Iris pigment epithelial cell (primary cell): Measurements from ENCODE around the gene ERICH3.
A peak's percentile ranks its signal among the peaks of the same experiment; 100 is the strongest.

Experiments
- DNase-seq: peaks from one replicate; pipeline ENCODE4 v3.0.0-alpha.2; 2011; ENCODE audit warnings: low read depth

Gene ERICH3

DNA sequence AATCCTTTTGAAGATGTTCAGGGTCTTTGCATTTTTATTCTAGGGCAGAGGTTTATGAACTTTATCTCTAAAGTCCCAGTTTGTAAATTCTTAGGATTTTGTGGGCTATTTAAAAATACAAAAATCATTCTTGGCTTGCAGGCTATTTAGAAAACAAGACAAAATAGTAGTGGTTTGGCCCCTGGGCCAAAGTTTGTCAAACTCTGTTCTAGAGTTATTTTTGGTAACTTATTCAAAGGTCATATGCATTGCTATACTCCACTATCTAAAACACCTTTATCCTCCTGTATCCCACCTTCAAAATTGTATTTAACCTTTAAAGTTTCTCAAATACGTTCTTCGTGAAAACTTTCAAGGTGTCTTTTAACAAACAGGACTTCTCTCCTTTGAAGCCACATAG lies 85.7 kb downstream of the ERICH3 start:
- no peak for DNase-seq

DNA sequence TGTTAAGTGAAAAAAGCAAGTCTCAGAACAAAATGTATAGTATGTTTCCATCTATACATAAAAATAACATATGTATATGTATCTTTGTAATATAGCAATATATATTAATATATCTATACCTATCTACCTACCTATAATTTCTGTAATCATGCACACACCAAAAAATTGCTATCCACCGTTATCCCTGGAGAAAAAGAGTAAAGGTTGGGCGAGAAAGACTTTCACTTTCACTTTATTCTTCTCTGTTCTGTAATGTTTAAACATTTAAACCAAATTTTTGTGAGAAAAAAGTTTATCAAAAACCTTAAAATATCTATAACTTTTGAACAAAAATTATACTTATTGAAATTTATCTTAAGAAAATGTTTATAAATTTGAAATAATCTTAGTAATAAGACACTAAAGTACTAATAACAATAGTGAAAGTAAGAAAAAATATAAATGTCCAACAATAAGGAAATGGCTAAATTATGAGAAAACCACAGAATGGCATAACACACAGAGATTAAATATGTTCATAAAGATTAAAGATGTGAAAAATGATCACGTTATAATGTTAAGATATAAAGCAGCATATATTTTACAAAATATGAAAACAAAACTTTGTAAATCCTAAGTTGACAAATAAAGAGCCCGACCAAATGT lies 87.2 kb downstream of the ERICH3 start:
- DNase-seq, result no peak

DNA sequence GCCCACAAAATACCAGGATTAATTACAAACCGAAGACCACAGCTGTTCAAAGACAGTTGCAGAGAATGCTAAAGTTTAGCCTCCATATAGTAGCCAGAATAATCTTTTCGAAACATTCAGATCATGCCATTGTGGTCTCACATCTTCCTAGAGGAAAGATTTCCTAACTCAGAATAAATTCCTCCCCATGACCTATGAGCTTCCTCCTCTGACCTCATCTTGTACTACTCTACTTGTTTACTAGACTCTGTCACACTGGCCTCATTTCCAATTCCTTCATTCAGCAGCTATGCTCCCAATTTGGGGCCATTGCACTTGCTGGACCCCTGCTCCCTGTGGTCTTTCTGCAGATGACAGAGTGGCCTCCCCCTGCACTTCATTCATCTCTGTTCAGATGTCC lies 89.4 kb downstream of the ERICH3 start:
- peak; percentile 2 for DNase-seq

DNA sequence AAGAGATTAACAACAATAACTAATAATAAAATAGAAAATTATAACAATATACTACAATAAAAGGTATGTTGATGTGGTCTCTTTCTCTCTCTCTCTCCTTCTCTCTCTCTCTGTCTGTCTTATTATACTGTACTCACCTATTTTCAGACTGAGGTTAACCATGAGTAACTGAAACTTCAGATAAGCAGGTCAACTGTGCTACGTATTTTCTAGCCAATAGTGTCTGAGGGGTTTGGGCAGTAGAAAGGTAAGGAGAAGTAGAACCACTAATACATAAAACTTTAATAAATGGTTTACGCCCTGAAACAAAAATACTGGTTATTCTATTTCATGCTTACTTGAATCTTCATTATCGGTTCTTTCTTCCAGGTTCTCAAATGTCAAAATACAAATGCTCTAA lies 90.2 kb downstream of the ERICH3 start:
- no peak for DNase-seq

DNA sequence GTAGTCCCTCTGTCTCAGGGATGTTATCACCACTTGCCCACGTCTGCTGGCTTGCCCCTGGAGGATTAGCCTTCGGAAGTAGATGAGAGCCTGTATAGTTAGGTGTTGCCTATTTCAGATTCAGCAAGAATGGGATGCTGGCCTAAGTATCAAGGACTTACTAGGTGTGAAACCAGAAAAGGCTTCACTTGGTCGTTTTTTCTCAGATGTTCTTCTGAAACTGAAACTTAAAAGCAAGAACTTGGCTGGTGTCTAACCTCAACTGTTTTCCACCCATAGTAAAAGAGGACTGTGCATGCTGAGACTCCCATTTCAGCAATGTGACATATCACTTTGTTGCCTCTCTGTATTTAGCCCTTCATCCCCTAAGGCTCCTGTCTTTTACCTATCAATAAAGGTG lies 94.2 kb downstream of the ERICH3 start:
- no peak for DNase-seq

DNA sequence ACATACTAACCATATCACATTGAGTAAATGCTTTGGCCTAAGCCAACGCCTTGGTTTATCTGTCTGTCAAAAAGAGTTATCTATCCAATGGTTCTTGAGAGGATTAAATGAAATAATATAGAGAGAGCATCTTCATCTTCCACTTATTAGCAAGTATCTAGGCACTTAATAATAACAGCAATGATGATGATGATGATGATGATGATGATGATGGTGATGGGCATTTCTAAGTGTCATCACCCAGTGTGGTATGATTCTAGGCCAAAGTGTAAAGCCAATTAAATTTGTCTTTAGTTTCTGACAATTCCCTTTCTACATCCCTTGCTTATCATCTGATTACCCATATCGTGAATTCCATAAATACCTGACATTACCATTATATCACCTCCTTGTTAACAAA lies 95.5 kb downstream of the ERICH3 start:
- no peak for DNase-seq

DNA sequence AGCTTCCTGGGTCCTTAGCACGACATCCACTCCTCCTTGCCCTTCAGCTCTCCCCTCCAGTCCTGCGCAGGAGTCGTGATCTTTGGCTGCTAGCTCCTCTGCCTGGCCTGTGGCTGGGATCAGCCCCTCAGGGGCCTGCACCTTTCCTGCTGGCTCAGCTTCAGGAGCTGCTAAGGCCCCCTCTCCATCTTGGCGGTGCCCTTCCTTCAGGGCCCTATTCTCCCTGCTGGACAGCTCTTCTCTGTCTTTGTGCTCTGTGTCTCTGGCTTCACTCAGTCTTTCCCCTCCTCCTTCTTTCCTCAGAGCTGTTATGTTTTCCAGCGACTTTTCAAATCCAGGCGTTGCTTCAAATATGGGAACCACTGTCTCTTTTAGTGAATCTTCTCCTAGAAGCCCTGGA lies 101.7 kb downstream of the ERICH3 start:
- no peak for DNase-seq

DNA sequence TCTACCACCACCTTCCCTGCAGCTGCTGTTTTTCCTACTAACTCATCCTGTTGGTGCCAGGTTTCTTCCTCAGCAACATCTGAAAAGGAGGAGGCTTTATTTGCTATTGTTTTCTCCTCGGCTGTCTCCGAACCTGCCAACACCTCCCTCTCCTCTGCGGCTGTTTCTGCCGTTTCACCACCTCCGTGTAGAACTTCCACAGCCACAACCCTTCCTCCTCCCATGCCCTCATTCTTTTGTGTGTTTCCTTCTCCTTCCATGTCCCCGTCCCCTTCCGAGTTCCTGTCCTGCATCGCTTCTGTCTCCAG lies 102.1 kb downstream of the ERICH3 start:
- no peak for DNase-seq

DNA sequence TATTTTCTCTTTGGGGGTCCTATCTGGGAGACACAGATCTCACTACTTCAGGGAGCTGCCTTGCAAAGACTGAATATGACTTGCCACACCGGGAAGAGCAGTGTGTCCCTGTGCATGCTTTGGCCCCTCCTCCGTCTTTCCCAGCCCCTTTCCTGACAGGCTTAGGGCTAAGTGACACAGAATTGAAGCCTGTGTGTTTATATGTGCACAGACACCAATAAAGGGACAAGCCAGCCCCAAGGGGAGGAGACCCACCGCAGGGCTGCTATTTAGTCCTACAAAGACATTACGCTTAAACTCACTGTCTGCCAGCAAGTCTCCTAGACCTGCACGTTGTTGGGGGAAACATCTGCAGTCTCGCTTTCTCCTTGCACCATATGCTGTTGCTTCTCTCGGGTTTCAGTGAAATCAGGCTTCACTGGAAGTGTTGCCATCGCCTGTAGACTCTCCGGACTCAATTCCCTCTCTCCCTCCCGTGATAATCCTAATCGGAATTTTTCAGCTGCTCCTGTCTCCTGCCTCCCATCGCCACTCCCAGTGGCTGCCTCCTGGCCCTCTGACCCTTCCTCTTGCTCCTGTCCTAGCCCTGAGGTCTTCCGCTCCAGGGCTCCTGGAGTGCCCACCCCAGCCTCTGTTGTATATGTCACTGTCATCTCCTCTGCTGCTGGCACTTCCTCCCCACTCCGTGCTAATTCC lies 102.6 kb downstream of the ERICH3 start:
- DNase-seq, result no peak

DNA sequence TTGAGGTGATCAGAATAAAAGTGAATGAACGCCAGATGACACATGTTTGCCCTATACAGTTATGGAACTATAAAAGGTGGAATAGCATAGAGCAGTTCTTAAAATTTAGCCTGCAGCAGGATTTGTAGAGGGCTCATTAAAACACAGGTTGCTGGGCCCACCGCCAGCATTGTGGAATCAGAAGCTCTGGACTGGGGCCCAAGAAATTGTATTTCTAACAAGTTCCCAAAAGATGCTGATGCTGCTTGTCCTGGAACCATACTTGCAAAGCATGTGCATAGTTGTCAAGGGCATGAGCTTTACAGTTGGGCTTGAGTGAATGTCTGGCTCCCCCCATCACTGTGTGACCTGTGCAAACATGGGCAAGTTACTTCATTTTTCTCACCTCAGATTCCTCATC lies 123.7 kb downstream of the ERICH3 start:
- DNase-seq, result no peak

DNA sequence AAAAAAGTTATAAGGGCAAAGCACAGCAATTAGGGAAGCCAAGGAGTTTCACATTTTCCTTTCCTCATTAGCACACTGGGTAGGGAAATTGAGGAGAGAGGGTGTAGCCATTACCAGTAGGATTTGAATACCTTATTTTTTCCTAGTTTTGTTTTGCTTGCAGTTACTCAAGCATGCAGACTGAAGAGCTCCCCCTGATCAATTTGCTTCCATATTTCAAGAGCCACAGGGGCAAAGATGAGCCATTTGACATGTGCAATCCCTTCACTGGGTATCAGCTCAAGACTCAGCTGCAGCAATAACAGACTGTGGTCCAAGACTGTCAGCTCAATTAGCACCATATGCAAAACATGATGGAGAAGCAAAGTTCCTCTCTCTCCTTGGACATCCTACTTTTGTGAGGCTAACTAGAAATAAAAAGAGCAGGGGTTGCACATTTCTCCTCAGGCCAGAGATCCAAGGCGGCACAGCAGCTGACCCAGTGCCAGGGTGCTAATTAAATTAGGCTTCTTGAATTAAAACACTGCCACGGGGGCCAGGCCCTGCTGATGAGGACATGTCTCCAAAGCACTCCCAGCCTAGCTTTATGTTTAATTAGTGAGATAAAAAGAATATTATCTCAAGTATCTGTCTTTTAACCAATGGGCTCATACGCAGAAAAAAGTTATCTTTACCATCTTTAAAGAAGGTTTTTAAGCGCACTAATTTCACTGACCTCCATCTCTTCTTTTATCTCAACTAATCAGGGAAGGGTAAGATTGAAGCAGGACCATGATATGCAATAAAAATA lies 124.4 kb downstream of the ERICH3 start:
- no peak for DNase-seq

DNA sequence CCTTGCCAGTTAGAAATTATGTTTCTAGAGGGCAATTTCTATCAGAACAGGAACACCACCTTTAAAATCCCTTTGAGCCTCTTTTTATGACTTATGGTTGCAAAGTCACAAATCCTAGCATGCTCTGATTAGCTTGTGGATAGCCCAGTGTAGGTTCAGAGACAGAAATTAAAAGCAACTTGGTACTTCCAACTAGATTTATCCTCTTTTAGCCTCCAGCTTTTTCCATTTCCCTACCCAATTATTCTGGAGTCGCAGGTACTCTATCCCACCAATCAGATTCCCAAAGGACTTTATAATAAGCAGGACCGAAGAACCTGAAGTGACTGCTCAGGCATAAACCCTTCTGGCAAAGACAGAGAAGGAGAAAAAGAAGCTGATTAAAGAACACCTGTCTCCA lies 127.8 kb downstream of the ERICH3 start:
- no peak for DNase-seq

DNA sequence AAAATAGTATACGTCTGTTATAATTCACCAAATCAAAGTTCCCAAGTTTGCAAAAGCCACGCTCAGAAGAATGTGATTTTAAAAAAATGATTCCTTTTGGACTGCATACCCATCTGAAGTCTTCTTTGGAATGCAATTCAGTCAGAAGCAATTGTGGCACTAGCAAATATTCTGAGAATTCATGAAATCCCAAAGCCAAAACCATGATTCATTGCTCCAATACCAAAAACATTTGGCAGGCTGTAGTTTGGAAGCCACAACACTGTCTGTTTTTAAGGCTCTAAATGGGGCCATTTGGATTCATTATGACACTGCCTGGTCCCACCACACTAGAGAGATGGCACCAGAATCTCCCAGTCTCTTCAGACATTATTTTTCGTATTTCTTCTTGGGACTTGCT lies 139.4 kb downstream of the ERICH3 start:
- DNase-seq, result peak; percentile 5

DNA sequence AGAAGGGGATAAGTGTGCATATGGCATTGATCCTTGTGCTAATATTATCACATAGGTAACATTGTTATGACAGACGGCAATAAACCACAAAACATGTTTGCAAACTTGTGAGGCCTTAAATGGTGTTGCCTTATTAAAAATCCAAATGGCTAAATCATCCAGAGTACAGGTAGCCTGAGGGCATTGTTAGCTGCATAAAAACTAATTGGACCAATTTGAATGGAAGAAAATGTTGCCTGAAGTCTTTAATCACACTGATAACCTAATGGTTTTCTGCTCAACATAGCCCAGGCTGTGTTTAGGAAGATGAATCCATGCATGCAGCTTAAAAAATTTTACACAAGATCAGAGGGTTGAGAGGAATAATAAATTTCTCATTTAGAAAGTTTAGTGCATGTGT lies 141.8 kb downstream of the ERICH3 start:
- DNase-seq, result no peak

DNA sequence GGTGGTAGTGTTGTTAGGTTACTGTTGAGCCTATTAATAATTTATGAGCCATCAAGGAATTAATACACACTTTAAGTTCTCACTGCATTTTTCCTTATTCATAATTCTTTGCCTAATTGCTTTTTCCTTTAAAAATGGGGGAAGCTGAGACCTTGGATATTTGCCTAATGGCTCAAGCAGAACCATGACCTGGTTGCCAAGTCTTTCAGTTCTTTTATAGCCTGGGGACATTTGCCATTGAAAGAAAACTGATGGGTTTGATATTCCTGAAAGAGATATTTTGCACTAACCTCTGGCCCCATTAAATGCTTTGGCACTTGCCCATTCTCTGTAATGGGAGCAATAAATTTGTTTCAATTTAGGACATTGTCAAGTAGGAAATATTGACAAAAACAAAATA lies 142.7 kb downstream of the ERICH3 start:
- DNase-seq, result no peak

DNA sequence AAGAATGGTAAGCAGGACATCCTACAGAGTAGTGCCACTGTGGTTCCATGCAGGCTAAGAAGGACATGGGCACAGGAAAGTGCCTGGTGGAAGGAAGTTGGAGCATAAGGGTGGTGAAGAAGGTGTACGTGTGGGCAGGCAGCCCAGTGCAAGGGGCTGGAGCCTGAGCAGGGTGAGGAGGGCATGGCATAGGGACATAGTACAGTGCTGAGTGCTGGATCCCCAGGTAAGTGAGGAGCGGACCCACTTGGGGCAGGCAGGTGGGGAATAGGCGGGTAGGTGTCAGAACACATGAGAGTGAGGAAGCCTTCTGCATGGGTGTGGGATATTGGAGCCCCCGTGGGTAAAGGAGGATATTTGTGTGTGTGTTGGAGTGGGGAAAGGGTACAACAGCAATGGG lies 145.5 kb downstream of the ERICH3 start:
- DNase-seq, result no peak

DNA sequence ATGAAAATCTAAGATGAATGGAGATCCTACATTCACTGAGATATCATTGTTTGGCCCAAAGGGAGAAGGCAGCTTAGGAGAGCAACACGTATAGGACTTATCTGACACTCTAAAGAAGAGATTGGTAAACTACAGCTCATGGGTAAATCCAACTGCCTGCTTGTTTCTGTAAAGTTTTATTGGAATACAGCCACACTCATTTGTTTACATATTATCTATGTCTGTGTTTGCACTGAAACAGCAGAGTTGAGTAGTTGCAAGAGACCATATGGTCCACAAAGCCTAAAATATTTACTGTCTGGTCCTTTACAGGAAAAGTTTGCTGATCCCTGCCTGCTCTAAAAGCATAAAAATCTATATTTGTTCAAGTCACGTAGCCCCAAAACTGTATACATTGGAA lies 146.9 kb downstream of the ERICH3 start:
- no peak for DNase-seq

DNA sequence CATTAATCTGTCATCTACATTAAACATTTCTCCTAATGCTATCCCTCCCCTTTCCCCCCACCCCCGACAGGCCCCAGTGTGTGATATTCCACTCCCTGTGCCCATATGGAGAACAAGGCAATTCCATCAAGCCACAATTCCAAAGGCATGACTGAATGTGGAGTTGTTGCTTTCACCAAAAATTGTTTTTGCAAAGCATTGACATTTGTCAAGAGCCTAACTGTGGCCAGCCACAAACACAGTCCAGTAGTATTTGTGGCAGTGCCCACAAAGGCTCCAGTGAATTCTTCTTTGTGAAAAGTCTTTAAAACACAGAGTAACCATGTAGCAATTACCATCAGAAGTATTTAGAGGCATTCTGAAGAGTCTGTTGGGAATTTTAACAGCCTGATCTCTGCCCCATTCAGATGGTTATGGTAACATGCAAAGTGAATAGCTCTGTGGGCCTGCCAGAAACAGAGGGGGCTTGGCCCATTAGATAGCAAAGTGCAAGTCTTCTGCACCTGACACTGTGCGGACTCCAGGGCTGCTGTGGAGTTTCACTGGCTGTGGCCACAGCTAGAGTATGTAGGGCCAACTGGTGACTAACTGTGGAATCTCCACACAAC lies 149.6 kb downstream of the ERICH3 start:
- no peak for DNase-seq

DNA sequence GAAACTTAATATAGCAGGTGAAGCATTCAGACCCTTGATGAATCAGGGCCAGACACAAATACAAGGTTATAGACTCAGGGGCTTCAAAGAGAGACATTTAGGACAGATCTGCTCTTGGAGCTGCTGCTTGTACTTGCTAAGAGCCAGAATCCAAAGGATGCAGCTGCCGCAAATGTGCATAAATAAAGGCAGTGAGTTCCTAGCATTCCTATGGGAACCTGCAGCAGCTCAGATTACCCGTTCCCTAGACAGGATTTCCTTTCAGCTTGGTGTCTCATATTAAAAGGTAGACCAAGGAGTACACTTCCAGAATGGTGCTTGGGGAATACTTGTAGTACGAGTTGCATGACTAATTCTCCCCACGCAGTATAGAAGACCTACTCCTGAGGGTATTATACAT lies 151.4 kb downstream of the ERICH3 start:
- no peak for DNase-seq
